ENCODE results near the gene OTOL1.

The OTOL1 gene

DNA sequence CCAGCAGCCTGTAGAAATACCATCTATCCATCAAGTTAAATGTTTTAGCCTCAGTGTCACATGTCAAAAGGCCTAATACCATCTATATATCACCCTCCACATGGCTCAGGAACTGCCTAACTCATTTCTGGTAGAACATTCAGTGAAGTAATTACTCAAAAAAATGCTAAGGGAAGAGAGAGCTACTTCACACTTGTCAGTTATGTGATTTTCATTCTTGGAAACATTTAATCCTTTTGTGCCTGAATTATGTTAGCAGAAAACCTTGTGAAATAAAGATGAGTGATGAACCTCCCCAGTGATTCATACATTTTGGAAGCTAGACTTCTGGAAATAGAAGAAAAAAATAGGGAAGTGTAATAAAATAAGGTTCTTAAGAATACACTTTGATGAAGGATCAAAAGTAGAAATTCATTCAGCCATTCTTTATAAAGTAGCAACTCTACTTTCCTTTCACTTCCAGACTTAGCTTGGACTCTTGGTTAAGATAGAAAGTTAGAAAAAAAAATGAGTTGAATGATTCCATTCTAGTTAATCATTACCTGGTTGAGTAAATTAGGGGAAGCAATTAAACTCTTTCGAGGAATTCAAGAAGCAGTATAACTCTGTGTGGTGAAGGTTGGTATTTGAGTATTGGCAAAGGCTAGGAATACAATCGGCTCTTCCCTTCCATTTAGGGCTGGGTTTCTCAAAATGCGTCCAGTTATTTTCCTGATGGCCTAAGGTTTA lies 3.6 kb downstream of the OTOL1 start:
- Histone ChIP-seq H2AFZ (ENCODE audit: low read length) (no peak overlapping the region), H3K4me2 (ENCODE audit: low read depth, low read length, poor library complexity, severe bottlenecking) (no peak overlapping the region), H3K4me1 (ENCODE audit: insufficient read depth, low read length, poor library complexity, severe bottlenecking) (no peaks in the 10 kb centered on the region), H3K79me2 (ENCODE audit: insufficient read depth, low read length) (no peaks in the 10 kb centered on the region), H3K36me3 (ENCODE audit: insufficient read depth, low read length) (no peaks in the 10 kb centered on the region), H3K27me3 (ENCODE audit: insufficient read depth, low read length, poor library complexity, severe bottlenecking) (no peaks in the 10 kb centered on the region), H3K9me3 (ENCODE audit: insufficient read depth, low read depth, low read length) (no peaks in the 10 kb centered on the region), H3K9ac (ENCODE audit: low read depth, low read length, poor library complexity, severe bottlenecking) (no peak overlapping the region), H3K4me3 (ENCODE audit: low read length, poor library complexity, severe bottlenecking) (no peak overlapping the region), H4K20me1 (ENCODE audit: insufficient read depth, low read length, poor library complexity, severe bottlenecking) (no peaks in the 10 kb centered on the region), H3F3A (ENCODE audit: low read depth) (no peaks in the 10 kb centered on the region), H3K9me2 (replicated peaks; ENCODE audit: low read depth, low read length) (no peaks in the 10 kb centered on the region)
- no peak for TF ChIP-seq EZH2phosphoT487 (IDR thresholded peaks at IDR 0.05; ENCODE audit: borderline replicate concordance)
- TF ChIP-seq CTCF (conservative IDR thresholded peaks at IDR 0.05; ENCODE audit: low read length), result no peak

GRCh38 chr3:161503271-161503670 lies 6.7 kb downstream of the OTOL1 start:
- Histone ChIP-seq H4K20me1 (ENCODE audit: insufficient read depth, low read length, poor library complexity, severe bottlenecking) (no peaks in the 10 kb centered on the region), H3K9ac (ENCODE audit: low read depth, low read length, poor library complexity, severe bottlenecking) (no peak overlapping the region), H3K79me2 (ENCODE audit: insufficient read depth, low read length) (no peaks in the 10 kb centered on the region), H2AFZ (ENCODE audit: low read length) (no peak overlapping the region), H3K4me3 (ENCODE audit: low read length, poor library complexity, severe bottlenecking) (no peak overlapping the region), H3K9me2 (replicated peaks; ENCODE audit: low read depth, low read length) (no peaks in the 10 kb centered on the region), H3F3A (ENCODE audit: low read depth) (no peaks in the 10 kb centered on the region), H3K36me3 (ENCODE audit: insufficient read depth, low read length) (no peaks in the 10 kb centered on the region), H3K4me1 (ENCODE audit: insufficient read depth, low read length, poor library complexity, severe bottlenecking) (no peaks in the 10 kb centered on the region), H3K9me3 (ENCODE audit: insufficient read depth, low read depth, low read length) (no peaks in the 10 kb centered on the region), H3K4me2 (ENCODE audit: low read depth, low read length, poor library complexity, severe bottlenecking) (no peak overlapping the region), H3K27me3 (ENCODE audit: insufficient read depth, low read length, poor library complexity, severe bottlenecking) (no peaks in the 10 kb centered on the region)
- TF ChIP-seq CTCF (conservative IDR thresholded peaks at IDR 0.05; ENCODE audit: low read length) (no peak), EZH2phosphoT487 (IDR thresholded peaks at IDR 0.05; ENCODE audit: borderline replicate concordance) (no peak)

DNA sequence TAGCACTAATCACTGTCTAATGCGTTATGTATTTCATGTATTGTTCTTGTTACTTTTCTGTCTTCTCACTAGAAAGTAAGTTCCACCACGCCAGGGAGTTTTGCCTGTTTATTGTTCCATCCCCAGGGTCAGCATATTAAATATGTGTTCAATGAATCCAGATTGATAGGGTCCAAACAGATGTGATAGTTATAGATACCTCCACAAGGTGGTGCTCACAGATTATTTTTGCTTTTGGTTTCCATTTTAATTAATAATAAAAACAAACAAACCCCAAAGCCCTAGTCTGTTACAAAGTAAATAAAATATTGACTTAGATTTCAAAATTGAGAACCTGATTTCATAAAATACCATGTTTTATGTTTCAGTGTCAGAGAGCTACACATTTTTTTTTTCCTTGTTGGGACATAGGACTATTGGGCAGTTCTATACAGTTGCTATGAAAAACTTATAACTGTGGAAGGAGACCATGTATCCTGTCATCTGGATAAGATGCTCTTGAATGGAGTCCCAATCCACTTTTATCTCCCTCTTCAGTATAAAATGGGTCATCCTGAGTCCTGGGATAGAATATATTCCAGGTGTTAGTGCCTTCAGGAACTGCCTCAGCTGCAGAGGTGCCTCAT lies 12.4 kb downstream of the OTOL1 start:
- no peaks in the 10 kb centered on the region for H3K9me2 ChIP-seq (replicated peaks; ENCODE audit: low read depth, low read length)
- peak overlapping the region; percentile 41 for H3K4me3 ChIP-seq (ENCODE audit: low read length, poor library complexity, severe bottlenecking)
- H3K27me3 ChIP-seq (ENCODE audit: insufficient read depth, low read length, poor library complexity, severe bottlenecking), result no peaks in the 10 kb centered on the region
- peak overlapping the region; percentile 70 for H2AFZ ChIP-seq (ENCODE audit: low read length)
- H3K9me3 ChIP-seq (ENCODE audit: insufficient read depth, low read depth, low read length), result no peaks in the 10 kb centered on the region
- H3K79me2 ChIP-seq (ENCODE audit: insufficient read depth, low read length), result no peaks in the 10 kb centered on the region
- H3K36me3 ChIP-seq (ENCODE audit: insufficient read depth, low read length), result no peaks in the 10 kb centered on the region
- peak overlapping the region; percentile 16 for H3K9ac ChIP-seq (ENCODE audit: low read depth, low read length, poor library complexity, severe bottlenecking)
- peak overlapping the region; percentile 32 for H3K4me2 ChIP-seq (ENCODE audit: low read depth, low read length, poor library complexity, severe bottlenecking)
- no peaks in the 10 kb centered on the region for H3F3A ChIP-seq (ENCODE audit: low read depth)
- TF ChIP-seq CTCF (conservative IDR thresholded peaks at IDR 0.05; ENCODE audit: low read length), result peak; percentile 88
- no peak for TF ChIP-seq EZH2phosphoT487 (IDR thresholded peaks at IDR 0.05; ENCODE audit: borderline replicate concordance)
- no peaks in the 10 kb centered on the region for H4K20me1 ChIP-seq (ENCODE audit: insufficient read depth, low read length, poor library complexity, severe bottlenecking)
- H3K4me1 ChIP-seq (ENCODE audit: insufficient read depth, low read length, poor library complexity, severe bottlenecking), result peaks cover 9% of the 10 kb centered on the region
